HK-2 (cell line): Measurements from ENCODE around the gene SHF.

ENCODE experiments used
- DNase-seq: peaks from one replicate; pipeline ENCODE4 v3.0.0-alpha.2; 2018; ENCODE audit not compliant: unreplicated experiment

The SHF gene

DNA sequence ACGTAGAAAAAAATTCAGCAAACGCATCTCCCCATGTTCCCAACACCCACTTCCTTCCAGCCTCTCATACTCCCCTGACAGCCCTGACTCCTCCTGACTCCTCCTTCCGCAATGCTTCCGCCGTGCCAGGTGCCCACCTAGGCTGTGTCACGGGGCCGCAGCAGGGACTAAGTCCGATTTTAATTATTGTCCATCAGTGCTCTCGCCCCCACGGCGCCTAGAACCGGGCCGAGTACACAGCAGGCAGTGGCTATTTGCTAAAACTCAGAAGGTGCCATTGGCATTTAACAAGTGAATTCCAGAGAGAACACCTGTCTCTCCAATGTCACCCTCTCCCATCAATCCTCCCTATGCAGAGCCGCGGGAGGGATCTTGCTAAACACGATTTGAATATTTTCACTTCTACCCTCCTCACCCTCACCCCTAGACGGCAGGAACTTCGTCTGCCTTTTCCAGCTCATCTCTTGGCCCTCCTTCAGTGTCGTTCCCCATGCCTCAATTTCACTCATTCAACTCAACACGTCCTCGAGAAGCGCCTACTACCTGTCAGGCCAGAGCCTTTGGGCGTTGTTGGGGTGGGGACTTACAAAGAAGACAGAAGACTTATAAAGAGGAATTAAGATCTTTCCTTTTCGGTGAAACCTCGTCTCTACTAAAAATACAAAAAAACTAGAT is 11.5 kb upstream of the SHF start:
- DNase-seq: no peak

DNA sequence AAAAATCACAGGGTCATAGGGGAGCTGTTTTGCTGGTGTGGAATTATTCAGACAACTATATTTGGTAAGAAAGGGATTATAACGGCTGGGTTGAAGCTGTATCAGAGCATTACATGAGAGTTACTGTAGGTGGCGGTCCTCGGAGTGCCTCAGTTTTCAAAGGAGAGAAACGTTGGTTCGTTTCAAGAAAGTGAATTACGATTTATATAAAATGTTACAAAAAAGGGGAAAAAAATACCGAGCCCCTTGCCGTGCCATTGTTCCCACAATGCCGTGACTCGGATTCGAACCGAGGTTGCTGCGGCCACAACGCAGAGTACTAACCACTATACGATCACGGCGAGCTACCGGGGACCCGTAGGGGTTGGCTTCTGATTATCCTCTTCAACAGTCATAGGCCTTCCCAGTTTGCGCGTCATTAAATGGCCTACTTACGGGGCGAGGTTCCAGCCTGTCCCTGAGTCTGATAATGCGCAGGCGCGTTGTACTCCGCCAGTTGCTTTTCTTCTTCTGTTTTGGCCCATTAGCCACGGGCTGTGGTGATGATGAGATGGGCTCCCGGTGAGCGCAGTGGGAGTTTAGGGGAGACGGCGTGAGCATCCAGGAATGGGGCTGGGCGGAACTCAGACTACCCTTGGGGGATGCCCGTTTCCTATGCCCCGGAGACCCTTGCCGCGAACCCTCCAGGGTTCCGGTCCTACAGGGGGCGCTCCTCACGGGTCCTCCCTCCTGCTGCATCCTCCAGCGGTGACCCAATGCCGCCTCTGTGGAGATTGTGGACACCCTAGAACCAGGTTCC is 10.8 kb upstream of the SHF start:
- peak; percentile 93 for DNase-seq

DNA sequence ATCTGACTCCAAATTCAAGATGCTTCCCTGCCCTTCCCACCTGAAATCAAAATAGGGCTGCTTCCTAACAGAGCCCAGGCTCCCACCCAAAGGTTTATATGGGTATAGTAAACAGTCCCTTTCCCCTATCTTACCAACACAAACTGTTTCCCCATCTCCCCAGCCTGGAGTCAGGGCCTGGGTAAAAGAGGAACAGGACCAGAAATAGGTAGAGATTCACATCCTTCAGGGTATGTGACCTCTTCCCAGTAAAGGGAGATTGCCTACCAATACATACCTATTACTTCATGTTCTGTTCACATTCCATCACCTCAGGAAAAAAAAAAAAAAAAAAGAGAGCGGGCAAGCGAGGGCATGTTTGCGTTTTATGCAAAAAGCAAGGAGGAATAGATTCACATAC is 9.7 kb upstream of the SHF start:
- no peak for DNase-seq

DNA sequence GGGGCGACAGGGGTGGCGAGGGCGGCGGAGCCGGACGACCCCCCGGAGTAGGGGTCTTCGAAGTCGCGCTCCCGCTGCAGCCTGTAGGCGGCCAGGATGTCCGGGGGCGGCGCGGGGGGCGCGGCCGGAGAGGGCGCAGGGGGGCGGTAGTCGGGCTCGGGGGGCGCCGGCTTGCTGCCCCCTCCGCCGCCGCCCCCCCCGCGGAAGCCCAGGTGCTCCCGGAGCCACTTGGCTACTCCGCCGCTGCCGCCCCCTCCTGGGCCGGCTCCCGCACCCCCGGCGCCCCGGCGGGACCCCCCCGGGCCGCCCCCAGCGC is 230 bp downstream of the SHF start:
- DNase-seq: no peak

DNA sequence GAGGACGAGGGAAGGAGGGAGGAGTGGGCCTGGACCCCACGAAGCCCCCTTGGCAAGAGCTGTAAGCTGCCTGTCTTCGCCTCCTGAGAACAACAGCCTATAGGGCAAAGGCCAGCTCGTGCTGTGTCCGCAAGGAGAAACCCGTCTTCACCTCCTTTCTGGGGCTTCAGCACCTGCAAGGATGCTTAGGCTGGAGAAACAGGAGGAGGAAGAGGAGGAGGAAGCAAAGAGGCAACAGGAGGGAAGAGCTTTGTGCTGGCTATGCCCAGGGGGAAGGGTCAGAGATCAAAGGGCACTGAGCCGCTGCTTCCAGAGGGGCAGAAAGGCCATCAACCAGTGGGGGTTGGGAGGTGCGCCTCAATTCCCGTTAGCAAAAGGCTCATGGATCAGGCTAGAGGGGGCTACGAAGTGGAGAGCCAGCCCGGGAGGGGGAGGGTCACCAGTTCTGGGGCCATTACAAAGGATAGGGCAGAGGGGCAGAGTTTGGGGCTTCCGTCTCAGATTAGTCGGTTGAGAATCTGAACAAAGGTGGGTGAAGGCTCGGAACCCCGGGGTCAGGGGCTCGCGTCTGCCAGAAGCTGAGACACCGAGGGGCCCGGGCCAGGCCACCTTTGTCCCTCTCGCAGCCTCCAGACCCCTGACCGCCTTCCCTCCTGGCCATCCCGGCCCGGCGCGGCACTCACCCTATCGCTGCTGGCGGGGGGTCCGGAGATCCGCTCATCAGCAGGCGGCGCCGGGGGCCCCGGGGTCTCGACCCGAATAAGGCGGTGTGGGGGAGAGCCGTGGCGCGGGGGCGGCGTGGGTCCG is 792 bp downstream of the SHF start:
- DNase-seq: no peak

DNA sequence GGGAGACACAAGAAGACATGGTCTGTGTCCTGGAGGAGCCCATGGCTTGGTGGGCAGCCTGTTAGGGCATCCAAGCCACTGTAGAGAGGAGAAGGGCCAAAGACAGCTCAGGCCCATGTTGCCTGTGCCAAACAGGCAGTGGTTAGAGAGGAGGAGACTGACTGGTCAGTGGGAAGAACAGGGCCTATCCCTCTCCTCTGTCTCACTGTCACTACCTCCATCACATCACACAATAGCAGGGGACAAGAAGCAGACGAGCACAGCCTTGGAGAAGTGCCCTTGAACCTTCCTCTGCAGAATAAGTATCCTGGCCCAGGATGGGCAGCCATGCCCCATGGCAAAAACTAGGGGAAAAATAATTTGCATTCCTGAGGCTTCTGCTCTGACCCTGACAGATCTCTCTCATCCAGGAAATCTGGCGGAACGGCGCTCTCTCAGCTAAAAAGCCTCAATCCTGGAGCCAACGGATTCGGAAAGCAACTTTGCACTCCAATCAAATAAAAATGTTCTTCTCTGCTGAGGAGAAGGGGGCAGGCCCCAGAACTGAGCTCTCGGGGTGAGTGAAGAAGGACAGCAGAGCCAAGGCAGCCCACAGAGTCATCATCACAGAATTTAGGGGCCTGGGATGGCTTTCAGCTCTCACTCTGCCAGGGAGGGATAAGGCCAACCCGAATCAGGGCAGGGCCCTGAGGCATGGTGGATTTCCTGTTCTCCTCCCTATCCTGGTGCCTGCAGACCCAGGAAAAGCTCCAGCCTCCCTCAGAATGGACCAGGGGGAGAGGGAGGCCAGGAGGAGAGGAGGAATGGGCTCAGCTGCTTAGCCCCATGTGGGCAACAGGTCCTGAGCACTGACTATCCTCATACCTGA is 1.6 kb downstream of the SHF start:
- DNase-seq: no peak

DNA sequence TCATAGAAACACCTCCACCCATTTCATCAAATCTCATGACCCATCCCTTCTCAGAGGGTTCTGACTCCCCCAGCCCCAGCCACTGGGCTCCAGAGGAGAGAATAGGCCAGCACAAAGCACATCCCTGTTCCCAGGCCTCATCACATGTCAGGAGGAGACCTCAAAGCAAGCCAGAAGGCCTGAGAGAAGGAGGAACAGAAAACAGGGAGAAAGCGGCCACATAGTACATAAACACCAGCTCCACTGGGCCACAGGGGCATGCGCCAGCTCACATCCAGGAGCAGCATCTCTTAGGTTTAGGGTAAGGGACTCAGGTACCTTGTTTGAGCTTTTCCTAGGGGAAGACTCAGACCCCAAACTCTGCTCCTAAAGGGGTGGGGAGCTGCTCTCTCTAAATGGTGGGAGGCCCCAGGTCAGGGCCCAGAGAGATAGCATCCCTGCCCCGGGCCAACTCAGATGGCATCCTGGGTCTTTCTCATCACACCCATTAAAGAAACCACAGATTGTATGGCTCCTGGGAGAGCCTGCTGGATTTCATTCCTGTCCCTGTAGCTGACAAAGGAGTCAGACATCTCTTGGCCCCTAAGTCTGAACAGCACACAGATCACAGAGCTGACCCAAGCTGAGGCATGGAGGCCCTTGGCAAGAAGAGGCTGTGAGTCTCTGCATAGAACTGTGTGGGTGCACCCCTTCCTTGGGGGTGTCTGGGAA is 2.5 kb downstream of the SHF start:
- DNase-seq: no peak

DNA sequence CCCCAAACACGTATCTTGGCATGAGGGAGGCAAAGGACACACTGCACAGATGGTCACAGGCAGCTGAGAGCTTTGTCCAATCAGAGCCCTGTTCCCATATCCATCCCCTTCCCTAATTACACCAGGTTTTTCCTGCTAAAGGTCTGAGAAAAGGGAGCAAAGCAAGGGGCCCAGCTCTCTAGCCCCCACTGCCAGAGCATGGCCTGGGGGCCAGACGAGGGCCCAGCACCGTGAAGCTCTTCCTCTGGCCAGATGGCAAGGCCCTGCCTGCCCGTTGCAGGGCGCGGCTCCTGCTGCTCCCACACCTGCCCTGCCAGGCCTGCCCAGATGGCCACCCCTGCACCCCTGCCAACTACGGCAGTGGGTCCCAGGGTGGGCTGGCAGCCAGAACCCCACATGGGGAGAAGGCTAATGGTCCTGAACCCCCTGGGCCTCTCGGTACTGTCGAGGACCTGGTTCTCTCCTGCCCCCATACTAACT is 3.2 kb downstream of the SHF start:
- DNase-seq: no peak

DNA sequence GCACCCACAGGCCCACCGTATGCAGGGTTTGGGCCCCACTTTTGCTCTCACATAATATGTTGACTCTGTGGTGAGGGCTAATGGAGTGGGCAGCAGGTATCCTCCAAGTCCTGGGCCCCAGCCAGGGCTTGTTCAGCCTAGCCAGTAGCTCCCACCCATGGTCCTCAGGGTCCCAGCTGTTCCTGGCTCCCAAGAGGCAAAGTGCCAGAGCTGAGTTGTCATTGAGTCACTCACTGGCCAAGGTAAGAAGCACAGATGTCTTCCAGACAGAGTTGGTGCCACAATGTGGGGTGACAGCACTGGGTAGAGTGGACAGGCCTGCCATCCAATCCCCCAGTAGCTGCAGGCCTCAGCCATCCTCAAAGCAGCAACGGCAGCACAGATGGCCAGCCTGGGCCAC is 4.3 kb downstream of the SHF start:
- DNase-seq: no peak

DNA sequence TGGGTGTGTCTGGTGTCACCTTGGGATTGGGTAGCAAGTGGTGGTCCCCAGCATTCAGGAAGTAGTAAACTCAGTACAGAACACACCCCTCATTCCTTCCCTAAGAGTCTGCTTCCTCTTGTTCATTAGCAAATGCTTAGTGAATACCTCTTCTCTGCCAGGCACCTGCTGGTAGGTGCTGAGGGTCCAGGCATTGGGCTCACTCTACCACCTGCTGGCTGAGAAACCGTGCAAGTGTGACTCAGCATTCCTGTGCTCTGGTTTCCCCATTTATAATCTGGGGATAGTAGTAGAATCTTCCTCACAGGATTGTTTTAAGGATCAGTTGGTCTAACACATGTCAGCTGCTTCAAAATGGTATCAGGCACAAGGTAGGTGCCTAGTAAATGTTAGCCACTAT is 4.8 kb downstream of the SHF start:
- no peak for DNase-seq

DNA sequence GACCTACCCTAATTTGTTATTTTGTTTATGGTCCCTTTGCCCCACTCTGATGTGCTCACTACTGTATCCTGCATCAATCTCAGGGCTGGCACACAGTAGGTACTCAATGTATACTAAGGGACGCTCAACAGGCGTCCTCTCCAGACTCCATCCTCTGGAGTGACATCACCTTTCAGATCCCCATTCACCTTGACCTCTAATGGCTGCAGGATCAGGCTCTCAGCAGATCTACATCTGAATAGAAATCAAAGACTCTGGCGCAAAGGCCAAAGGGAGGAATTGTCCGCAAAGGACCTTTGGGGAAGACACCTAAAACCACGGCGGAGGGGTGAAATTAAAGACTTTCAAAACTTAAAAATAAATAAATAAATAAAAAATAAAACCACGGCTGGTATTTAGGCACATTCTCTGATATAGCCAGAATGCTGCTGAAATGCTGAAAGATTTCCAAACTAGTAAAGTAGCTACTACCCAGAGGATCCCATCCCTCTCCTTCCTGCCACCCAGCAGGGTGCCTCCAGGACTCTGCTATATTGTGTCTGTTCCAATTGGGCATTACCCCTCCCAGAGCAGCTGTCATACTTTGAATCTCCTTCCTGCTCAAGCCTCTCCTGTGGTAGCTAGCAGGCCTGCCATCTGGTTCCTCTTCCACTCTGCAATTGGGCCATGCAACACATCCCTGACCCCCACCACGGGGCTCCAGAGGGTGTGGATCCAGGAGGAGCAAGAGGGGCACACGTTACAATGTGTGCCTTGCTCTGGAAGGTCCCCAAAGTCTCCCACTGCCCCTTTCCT is 6.1 kb downstream of the SHF start:
- no peak for DNase-seq

DNA sequence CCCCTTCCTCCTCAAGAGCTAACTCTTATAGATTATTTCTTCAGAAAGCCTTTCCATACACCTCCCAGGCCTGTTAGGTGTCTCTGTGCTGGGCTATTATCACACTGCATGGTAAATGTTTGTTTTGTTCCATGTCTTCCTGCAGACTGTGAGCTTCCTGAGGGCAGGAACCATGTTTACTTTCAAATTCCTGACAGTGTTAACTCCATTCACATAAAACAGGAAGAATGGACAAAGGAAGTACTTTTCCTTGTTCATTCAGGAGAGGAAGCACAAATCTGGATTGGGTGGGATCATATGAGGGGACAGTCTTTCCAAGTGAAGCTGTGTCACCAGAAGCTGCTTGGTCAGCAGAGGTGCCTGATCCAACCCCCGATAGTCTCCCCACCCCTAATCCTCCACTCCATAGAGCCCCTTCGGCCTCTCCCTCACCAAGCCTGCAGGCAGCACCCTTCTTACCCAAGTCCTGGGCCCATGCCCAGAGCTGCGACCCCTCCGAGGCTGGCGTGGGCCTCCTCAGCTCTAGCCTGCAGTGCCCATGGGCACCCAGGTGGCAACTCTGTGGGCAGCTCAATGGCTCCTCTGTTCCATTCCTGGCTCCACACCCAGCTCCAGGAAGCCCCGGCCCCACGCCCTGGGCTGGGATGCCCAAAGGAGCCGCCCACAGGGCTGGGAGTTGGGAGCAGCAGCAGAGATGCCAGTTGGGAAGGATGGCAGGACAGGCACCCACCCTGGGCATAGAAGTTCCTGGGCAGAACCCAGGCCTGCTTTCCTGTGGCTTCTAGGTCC is 6.9 kb downstream of the SHF start:
- DNase-seq: no peak

DNA sequence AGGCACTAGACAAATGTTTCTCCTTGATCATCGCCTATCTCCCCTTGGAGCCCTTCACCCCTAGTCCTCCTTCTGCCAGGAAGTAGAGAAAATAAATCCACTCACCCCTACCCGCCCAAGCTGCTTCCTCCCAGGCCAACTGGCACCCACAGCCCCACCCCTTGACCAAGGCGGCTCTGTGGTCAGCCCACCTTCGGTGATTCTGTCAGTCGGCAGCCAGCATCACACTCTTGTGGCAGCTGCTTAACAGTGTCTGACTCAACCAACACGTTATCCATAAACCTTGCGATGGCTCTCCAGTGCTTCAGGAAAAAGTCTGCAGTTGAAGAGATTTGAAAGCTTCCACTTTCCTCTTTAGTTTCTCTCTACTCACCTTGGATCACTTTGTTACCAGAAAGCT is 7.6 kb downstream of the SHF start:
- peak; percentile 80 for DNase-seq

DNA sequence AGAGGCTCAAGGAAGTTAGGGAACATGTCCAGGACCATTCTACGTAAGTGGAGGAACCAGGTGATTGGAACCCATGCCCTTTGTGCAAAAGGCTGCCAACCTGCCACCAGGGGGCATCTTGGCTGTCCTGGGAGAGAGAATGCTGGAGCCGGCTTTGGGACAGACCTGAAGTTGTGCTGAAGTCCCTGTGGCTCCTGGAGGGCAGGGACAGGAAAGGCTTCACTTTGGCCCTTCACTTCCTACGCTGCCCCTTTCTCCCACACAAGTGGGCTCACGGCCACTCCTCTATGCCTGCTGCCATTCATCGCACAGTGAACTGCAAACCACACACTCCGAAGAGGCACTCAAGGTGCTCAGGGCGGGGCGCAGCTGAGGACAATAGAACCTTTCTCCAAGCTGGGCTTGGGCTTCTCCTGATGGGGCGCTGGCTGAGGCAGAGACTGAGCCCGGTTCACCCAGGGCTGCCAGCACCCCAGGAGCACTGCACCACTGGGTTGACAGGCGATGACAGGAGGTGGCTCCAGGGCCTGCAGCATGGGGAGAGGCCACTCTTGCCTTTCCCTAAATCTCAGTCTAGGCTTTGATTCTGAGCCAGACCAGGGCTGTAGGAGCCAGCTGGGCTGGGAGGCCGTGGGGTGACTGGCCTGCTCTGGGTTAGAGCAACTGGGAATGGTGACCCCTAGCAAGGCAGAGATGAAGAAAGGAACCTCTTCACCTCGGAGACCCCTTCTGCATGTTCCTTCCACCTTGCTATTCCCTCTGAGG is 8.4 kb downstream of the SHF start:
- DNase-seq: no peak

DNA sequence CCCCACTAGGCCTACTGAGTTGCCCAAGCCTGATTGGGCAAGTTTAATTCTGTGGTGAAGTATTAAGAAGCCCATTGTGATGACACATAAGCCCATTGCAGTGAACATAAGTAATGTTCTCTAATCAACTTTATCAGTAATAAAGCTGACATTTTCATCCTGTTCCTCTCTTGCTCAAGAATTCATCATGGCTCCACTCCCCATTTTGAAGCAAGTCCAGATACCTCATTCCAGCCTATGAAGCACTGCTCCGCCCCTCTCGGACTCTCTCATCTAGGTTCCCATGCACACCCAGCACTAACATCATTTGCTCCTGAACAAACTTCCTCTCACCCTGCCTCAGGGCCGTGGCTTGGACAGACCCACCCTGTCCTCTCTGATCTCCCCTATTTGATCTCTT is 10.5 kb downstream of the SHF start:
- no peak for DNase-seq

DNA sequence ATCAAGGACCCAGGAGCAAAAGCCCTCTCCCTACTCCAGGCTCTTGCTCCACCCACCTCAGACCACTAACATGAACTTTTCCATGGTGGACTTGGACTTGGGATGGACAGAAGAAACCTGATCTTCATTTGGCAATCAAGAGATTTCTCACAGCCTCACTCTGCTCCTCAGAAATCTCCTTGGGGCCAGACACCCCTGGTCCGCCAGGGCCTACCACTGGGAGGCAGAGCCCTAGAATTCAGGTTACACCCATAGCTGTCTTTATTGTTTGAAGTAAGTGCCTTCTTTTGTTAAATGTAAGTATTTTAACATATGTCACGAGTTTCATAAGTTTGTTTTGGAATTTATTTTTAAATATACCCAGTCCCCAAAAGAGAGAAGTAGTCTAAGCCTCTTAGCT is 13.2 kb downstream of the SHF start:
- no peak for DNase-seq

DNA sequence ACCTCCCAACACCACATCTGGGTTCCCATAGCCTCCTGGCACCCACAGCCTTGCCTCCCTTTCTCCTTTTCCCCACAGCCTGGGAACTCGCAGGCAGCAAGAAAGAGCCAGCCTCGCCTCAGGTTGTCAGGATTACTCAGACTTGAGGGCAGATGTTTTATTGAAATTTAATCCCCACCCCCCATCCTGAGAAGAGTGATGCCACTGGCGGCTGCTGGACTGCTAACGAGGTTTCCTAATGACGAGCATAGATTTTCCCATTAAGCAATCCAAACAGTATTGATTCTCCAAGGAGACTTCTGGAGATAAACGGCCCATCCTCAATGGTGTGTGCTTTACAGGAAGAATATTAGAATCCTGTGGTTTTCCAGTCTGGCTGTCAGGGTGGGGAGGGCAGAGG is 13.7 kb downstream of the SHF start:
- DNase-seq: no peak

DNA sequence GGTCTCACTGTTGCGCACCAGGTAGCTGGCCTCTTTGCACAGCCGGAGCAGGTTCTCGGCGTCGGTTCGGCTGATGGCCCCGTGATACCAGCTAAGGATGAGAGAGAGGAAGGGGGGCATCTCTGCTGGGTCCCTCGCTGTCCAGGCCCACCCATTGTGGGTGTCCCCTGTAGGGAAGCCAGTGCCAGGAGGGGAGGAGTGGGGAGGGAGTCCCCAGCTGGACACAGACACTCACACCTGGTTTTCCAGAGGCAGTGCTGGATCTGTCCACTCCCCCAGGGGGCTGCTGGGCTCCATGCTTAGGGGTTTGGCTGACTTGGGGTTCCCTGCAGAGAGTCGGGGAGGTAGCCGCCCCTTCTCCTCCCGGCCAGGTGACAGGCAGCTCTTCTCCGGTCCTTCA is 15.9 kb downstream of the SHF start:
- no peak for DNase-seq
